ENCODE data around the gene MED12L. TPM values are rescaled to one million over a fixed set of nuclear protein-coding genes. Genes with fewer than 3 reads are reported as not detected.

Gene MED12L
- total and polyA plus RNA-seq, 9 of the 15 experiments (the other 6 are each of a cell fraction or from before 2014, with no cell fraction given), result not detected

DNA sequence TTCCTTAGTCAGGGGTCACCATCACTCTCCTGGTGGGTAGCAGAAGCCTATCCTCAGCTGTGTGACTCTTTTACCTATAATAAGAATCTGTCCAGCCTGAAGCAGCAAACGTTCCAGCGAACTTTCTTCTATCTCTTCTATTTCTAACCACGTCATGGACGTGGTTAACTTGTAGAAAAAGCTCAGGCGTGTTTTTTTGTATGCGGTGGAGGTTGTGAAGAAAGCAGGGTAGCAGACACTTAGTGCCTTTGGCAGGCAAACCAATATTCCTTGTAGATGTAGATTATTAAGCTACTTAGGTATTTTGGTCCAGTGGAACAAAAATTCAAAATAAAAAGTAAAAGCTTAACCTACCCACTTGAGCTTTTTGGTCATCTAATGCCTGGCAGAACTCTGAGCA is 149.4 kb downstream of the MED12L start:
- Histone ChIP-seq H3K4me3 (no peak overlapping the region), H3K9me3 (replicated peaks; ENCODE audit: control insufficient read depth, insufficient read depth, low read depth, low read length) (no peaks in the 10 kb centered on the region), H3K4me1 (replicated peaks in 1 of 2; ENCODE audit: control insufficient read depth in 2 of 2, insufficient read depth in 2 of 2, low read length in 2 of 2) (no peaks in the 10 kb centered on the region), H3K9ac (ENCODE audit: insufficient read depth in 1 of 2, low read depth in 2 of 2, low read length in 2 of 2) (no peak overlapping the region), H3K4me2 (ENCODE audit: insufficient read depth, low read length) (no peak overlapping the region), H2AFZ (ENCODE audit: low read depth, low read length) (no peak overlapping the region), H3K27me3 (ENCODE audit: control insufficient read depth in 2 of 2, insufficient read depth in 2 of 2, low read length in 2 of 2) (peaks cover 3 to 11% of the 10 kb centered on the region in 2 experiments; a peak in 4 of 5 replicates), H3K27ac (ENCODE audit: extremely low read depth, low read depth, low read length) (no peak overlapping the region), H4K20me1 (replicated peaks; ENCODE audit: control insufficient read depth, insufficient read depth, low read length) (no peaks in the 10 kb centered on the region), H3K36me3 (ENCODE audit: control insufficient read depth, insufficient read depth, low read length) (no peaks in the 10 kb centered on the region), H3K79me2 (ENCODE audit: control insufficient read depth, insufficient read depth, low read length) (no peaks in the 10 kb centered on the region), H3K9me1 (ENCODE audit: control insufficient read depth, insufficient read depth, low read length) (no peaks in the 10 kb centered on the region)
- ChIA-PET CTCF (ENCODE audit: low intra/inter-chr PET ratio) (no interaction called here), POLR2A (interaction anchor here (0.8 kb wide), 1 partner anchor 26 kb away, joined by 3 read pairs; no protein-coding TSS in a partner anchor)
- DNase-seq (ENCODE audit: extremely low read depth in 1 of 4, low spot score in 3 of 4), result no peak
- 6% methylated on average over 6 of the region's 6 CpGs for WGBS (ENCODE audit: insufficient coverage, low coverage, missing lambda C conversion rate)
- TF ChIP-seq U2AF1 (optimal IDR thresholded peaks at IDR 0.05; ENCODE audit: low read depth, low read length) (no peak), MBD2 (IDR thresholded peaks at IDR 0.05; ENCODE audit: borderline replicate concordance, low read depth) (no peak), TCF7 (IDR thresholded peaks at IDR 0.05; ENCODE audit: borderline replicate concordance) (no peak), ILF3 (IDR thresholded peaks at IDR 0.05; ENCODE audit: borderline replicate concordance) (no peak), ZNF639 (CRISPR knock-in tag; conservative IDR thresholded peaks at IDR 0.05 in 1 of 2, IDR thresholded peaks at IDR 0.05 in 1 of 2) (no peak), CTCFL (IDR thresholded peaks at IDR 0.05; ENCODE audit: borderline replicate concordance, insufficient read depth, low read depth, low read length, poor library complexity, severe bottlenecking) (no peak), RFX7 (CRISPR knock-in tag; IDR thresholded peaks at IDR 0.05) (no peak), RBFOX2 (IDR thresholded peaks at IDR 0.05; ENCODE audit: low read depth, low read length) (no peak), KAT2B (IDR thresholded peaks at IDR 0.05; ENCODE audit: low read depth, low read length) (no peak)
- BruUV-seq (replicated peaks), result no TSS peak
- FAIRE-seq, result no peak
- intact Hi-C loops (cut with micrococcal nuclease) (no loop called here), in situ Hi-C loops (cut with MboI) (loop anchor here (25.0 kb wide), 1 partner anchor 602 kb away; no protein-coding TSS in a partner anchor)
- ATAC-seq, result no peak

Measured in K562 (cell line).